Gastrocnemius medialis (tissue), 4 donors: ENCODE results near the gene CARD9. TPM values are rescaled to one million over a fixed set of nuclear protein-coding genes. Genes with fewer than 3 reads are reported as not detected.

Experiments used
- ATAC-seq, 2 donors: fragments of 150-250 bp; one replicate each; pipeline ENCODE4 v1.9.1; 2016
- DNase-seq, 2 donors: peaks; one replicate each; pipeline ENCODE4 v3.0.0-alpha.2; 2019
- H3K27ac ChIP-seq, 4 donors: fragments of 200-600 bp; sonication (generic); 1 replicate in 1 of 4; 2 replicates in 3 of 4; pipeline ENCODE4 v1.5.1; 2016 to 2018; ENCODE audit warnings: mild to moderate bottlenecking in 2 of 4, moderate library complexity in 1 of 4
- H3K27me3 ChIP-seq, 3 donors: fragments of 200-600 bp; sonication (generic) in 2 of 3; 1 replicate in 1 of 3; 2 replicates in 2 of 3; pipeline versions ENCODE4 v1.5.1 to v1.6.0; 2016 to 2019; ENCODE audit warnings: mild to moderate bottlenecking in 1 of 3, moderate library complexity in 1 of 3
- H3K36me3 ChIP-seq, 2 donors: fragments of 200-600 bp; sonication (generic) in 1 of 2; one replicate each; pipeline ENCODE4 v1.5.1; 2017 to 2018
- H3K4me1 ChIP-seq, 2 donors: fragments of 200-600 bp; sonication (generic) in 1 of 2; one replicate each; pipeline ENCODE4 v1.5.1; 2016 to 2017; ENCODE audit warnings: mild to moderate bottlenecking in 2 of 2
- H3K4me3 ChIP-seq, 4 donors: fragments of 200-600 bp; sonication (generic) in 3 of 4; 1 replicate in 1 of 4; 2 replicates in 3 of 4; pipeline ENCODE4 v1.5.1; 2016 to 2019; ENCODE audit warnings: mild to moderate bottlenecking in 2 of 4
- H3K9me3 ChIP-seq, 3 donors: fragments of 200-600 bp; sonication (generic) in 2 of 3; 1 replicate in 1 of 3; 2 replicates in 2 of 3; pipeline ENCODE4 v1.5.1; 2016 to 2019
- POLR2A ChIP-seq, 2 donors: fragments of 450-650 bp; IDR thresholded peaks; one replicate each; pipeline ENCODE4 v1.6.1; 2017; ENCODE audit warnings: antibody characterized with exemption in 2 of 2, mild to moderate bottlenecking in 2 of 2, moderate library complexity in 2 of 2
- in situ Hi-C, 4 donors: fragments of 200-750 bp; cut with MboI; loops; one replicate each; pipeline versions ENCODE4 v1.15.0 to v1.8.0; 2017; ENCODE audit warnings: low sequenced_read_pairs in 4 of 4
- intact Hi-C: fragments of 100-400 bp; cut with DNase I; formaldehyde crosslinking; loops from one replicate; pipeline ENCODE4 v1.15.1; 2023; ENCODE audit warnings: low total_unique reads
- total RNA-seq, 4 donors: library from RNA; depleted of rRNA; stranded (reverse); fragments of >200 nt; gene quantifications; one replicate each; pipeline versions ENCODE4 v1.1.0 to v1.2.3, GENCODE V29; 2016
- TF ChIP-seq, protein P1 (sequence below), 5 experiments: fragments of 450-650 bp in 3 of 5; fragments of 200-600 bp in 2 of 5; sonication (generic) in 2 of 5; IDR thresholded peaks in 4 of 5; conservative IDR thresholded peaks in 1 of 5; 1 replicate in 4 of 5; 2 replicates in 1 of 5; pipeline ENCODE4 v1.5.1; 2016 to 2019; ENCODE audit warnings: antibody characterized with exemption in 5 of 5, mild to moderate bottlenecking in 3 of 5, moderate library complexity in 3 of 5

The CARD9 gene
- total RNA-seq, 4 donors from 2014 or later, result 0.34 to 1.2 (median 0.69) TPM

DNA sequence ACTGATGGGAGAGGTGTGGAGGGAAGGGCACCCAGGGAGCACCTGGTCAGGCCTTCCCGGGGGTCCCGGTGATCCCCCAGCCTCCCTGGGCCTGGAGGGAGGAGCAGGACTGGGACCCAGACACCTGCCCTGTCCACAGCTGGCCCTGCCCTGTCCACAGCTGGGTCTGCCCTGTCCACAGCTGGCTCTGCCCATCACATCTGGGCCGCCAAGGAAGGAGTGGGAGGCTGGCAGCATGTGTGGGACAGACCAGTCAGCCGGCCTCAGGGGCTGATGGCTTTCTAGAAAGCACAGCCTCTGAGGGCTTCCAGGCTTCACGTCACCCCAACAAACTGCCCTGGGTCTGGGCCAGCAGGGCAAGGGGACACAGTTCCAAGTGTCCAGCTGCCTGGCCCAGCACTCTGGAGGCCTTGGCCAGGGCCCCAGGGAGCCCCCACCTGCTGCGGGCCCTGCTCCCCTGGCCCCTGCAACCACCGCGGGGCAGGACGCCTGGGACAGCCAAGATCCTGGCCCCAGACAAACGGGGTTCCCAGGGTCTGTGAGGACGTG is 22.1 kb downstream of the CARD9 start:
- in situ Hi-C loops, result no loop called here
- Histone ChIP-seq H3K9me3 (no peaks in the 10 kb centered on the region), H3K27ac (no peak overlapping the region), H3K27me3 (peaks cover 0 to 10% (median 0%) of the 10 kb centered on the region in 3 donors), H3K4me3 (peak overlapping the region in 1 of 4 donors; percentile 37), H3K36me3 (no peaks in the 10 kb centered on the region), H3K4me1 (no peaks in the 10 kb centered on the region)
- intact Hi-C loops, result no loop called here
- ATAC-seq (no peak), DNase-seq (no peak)
- no peak for TF ChIP-seq POLR2A (IDR thresholded peaks at IDR 0.05)
- TF ChIP-seq, protein P1, sequence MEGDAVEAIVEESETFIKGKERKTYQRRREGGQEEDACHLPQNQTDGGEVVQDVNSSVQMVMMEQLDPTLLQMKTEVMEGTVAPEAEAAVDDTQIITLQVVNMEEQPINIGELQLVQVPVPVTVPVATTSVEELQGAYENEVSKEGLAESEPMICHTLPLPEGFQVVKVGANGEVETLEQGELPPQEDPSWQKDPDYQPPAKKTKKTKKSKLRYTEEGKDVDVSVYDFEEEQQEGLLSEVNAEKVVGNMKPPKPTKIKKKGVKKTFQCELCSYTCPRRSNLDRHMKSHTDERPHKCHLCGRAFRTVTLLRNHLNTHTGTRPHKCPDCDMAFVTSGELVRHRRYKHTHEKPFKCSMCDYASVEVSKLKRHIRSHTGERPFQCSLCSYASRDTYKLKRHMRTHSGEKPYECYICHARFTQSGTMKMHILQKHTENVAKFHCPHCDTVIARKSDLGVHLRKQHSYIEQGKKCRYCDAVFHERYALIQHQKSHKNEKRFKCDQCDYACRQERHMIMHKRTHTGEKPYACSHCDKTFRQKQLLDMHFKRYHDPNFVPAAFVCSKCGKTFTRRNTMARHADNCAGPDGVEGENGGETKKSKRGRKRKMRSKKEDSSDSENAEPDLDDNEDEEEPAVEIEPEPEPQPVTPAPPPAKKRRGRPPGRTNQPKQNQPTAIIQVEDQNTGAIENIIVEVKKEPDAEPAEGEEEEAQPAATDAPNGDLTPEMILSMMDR (IDR thresholded peaks at IDR 0.05 in 4 of 5, conservative IDR thresholded peaks at IDR 0.05 in 1 of 5), result no peak

DNA sequence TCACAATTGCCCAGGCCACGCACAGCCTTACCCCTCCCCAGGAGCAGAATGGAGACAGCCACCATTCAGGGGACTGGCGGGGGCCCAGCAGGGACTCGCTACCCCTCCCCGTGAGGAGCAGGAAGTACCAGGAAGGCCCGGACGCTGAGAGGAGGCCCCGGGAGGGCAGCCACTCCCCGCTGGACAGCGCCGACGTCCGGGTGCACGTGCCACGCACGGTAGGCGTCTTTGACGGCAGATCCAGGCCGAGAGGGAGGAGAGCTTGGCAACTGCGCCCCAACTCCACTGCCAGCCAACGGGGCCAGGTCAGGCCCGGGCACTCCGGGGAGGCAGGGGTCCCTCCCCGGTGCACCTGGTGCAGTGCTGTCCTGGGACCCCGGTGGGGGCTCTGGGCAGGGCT is 23.9 kb downstream of the CARD9 start:
- H3K27me3 ChIP-seq, result peaks cover 0 to 20% (median 5%) of the 10 kb centered on the region in 3 donors
- TF ChIP-seq, protein P1 (IDR thresholded peaks at IDR 0.05 in 4 of 5, conservative IDR thresholded peaks at IDR 0.05 in 1 of 5), result no peak
- TF ChIP-seq POLR2A (IDR thresholded peaks at IDR 0.05), result no peak
- no peaks in the 10 kb centered on the region for H3K36me3 ChIP-seq
- ATAC-seq (no peak), DNase-seq (no peak)
- intact Hi-C loops, result no loop called here
- no peak overlapping the region for H3K4me3 ChIP-seq
- H3K9me3 ChIP-seq, result no peaks in the 10 kb centered on the region
- in situ Hi-C loops, result no loop called here
- H3K4me1 ChIP-seq, result no peaks in the 10 kb centered on the region
- H3K27ac ChIP-seq, result no peak overlapping the region

DNA sequence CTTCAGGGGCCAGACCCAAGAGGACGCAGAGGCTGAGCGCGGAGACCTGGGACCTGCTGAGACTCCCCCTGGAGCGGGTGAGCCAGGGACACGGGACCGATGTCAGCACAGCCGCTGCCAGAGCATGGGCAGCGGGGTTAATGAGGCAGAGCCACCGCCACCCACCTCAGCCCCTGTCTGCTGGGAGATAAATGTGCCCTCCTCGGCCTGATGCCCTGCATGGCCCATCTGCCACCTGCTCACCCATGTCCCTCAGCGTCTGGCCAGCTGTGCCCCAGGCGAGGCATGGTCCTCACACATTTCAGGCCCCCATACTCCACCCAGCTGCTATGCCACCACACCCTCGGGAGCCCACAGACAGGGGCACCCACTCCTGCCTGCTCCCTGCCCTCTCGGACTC is 24.8 kb downstream of the CARD9 start:
- Histone ChIP-seq H3K27me3 (peaks cover 0 to 20% (median 7%) of the 10 kb centered on the region in 3 donors), H3K27ac (no peak overlapping the region), H3K4me1 (no peaks in the 10 kb centered on the region), H3K9me3 (no peaks in the 10 kb centered on the region), H3K36me3 (no peaks in the 10 kb centered on the region), H3K4me3 (no peak overlapping the region)
- DNase-seq (no peak), ATAC-seq (no peak)
- no peak for TF ChIP-seq POLR2A (IDR thresholded peaks at IDR 0.05)
- TF ChIP-seq, protein P1 (IDR thresholded peaks at IDR 0.05 in 4 of 5, conservative IDR thresholded peaks at IDR 0.05 in 1 of 5), result no peak
- in situ Hi-C loops (no loop called here), intact Hi-C loops (no loop called here)

DNA sequence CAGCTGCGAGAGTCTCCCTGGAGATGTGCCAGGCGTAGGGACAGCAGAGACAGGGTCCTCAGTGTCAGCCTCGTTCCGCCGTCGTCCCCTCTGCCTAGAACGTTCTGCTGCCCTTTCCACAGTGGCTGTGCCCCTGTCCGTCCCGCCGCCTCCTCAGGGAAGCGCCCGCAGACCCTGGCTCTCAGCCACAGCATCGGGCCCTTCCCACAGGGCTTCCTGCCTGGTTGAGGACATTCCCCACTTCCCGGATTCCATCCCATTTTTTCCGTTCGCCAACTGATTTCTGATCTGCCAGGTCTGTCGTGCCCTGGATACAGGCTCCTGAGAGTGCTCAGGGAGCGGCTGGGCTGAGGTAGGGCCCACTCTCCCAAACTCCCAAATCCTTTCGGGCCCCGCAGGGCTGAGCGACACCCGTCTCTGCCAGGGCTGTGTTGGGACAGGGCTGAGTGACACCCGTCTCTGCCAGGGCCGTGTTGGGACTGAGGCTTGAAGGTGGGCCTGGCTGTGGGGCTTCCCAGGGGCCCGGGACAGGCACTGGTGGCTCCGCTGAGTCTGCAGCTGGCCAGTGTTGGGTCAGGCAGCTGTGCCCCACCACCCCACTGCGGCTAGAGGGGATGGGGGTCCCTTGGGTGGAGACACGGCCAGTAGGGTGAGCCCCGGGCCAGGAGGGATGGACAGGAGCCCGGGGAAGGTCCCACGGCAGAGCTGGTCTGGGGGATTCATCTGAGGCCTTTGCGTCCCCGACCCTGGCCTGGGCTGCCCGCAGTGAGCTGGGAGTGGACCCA is 25.8 kb downstream of the CARD9 start:
- Histone ChIP-seq H3K9me3 (no peaks in the 10 kb centered on the region), H3K4me1 (no peaks in the 10 kb centered on the region), H3K36me3 (no peaks in the 10 kb centered on the region), H3K4me3 (no peak overlapping the region), H3K27ac (no peak overlapping the region), H3K27me3 (peaks cover 7 to 28% (median 7%) of the 10 kb centered on the region in 3 donors)
- in situ Hi-C loops, result no loop called here
- DNase-seq, result no peak
- intact Hi-C loops, result no loop called here
- TF ChIP-seq, protein P1 (IDR thresholded peaks at IDR 0.05 in 4 of 5, conservative IDR thresholded peaks at IDR 0.05 in 1 of 5), result no peak
- TF ChIP-seq POLR2A (IDR thresholded peaks at IDR 0.05), result no peak
- ATAC-seq, result no peak
